Astrocyte (in vitro differentiated cells and primary cell): ENCODE measurements around the gene RELN. TPM values are rescaled to one million over a fixed set of nuclear protein-coding genes. Genes with fewer than 3 reads are reported as not detected.

Experiments used
- DNase-seq: peaks from one replicate; pipeline ENCODE4 v3.0.0-alpha.2; 2010; ENCODE audit warnings: low read depth
- FAIRE-seq: peaks from 2 replicates; lab custom pipeline; 2011; peaks lifted over from hg19 to GRCh38; lab: Jason Lieb, UNC
- H2AFZ ChIP-seq: 2 replicates; pipeline ENCODE4 v1.6.0; 2012; ENCODE audit warnings: low read depth, low read length, inconsistent platforms
- H3K27ac ChIP-seq: 2 replicates; pipeline ENCODE4 v1.5.1; 2011; ENCODE audit warnings: low read depth, low read length, inconsistent platforms
- H3K27me3 ChIP-seq: 2 replicates; pipeline ENCODE4 v1.6.0; 2011; ENCODE audit warnings: low read length, inconsistent platforms; ENCODE audit not compliant: insufficient read depth
- H3K36me3 ChIP-seq: 2 replicates; pipeline ENCODE4 v1.5.1; 2011; ENCODE audit warnings: low read length, inconsistent platforms; ENCODE audit not compliant: insufficient read depth
- H3K4me1 ChIP-seq: 2 replicates; pipeline ENCODE4 v1.5.1; 2011; ENCODE audit warnings: low read length, inconsistent platforms; ENCODE audit not compliant: insufficient read depth
- H3K4me2 ChIP-seq: 2 replicates; pipeline ENCODE4 v1.6.0; 2012; ENCODE audit warnings: low read length, inconsistent platforms
- H3K4me3 ChIP-seq: 2 replicates; pipeline ENCODE4 v1.5.1; 2011; ENCODE audit warnings: low read depth, mild to moderate bottlenecking, low read length, inconsistent platforms; ENCODE audit not compliant: insufficient read depth
- H3K79me2 ChIP-seq: 2 replicates; pipeline ENCODE4 v1.6.0; 2012; ENCODE audit warnings: mild to moderate bottlenecking, low read length, inconsistent platforms; ENCODE audit not compliant: insufficient read depth
- H3K9ac ChIP-seq: 2 replicates; pipeline ENCODE4 v1.6.0; 2012; ENCODE audit warnings: mild to moderate bottlenecking, low read length, inconsistent platforms
- H3K9me3 ChIP-seq: 2 replicates; pipeline ENCODE4 v1.5.1; 2012; ENCODE audit warnings: low read depth, mild to moderate bottlenecking, low read length, inconsistent platforms; ENCODE audit not compliant: insufficient read depth
- H4K20me1 ChIP-seq: 2 replicates; pipeline ENCODE4 v1.6.0; 2012; ENCODE audit warnings: low read length, inconsistent platforms; ENCODE audit not compliant: insufficient read depth
- H3K27ac Mint-ChIP-seq: one replicate; pipeline ENCODE4 v1.8.0; 2021; ENCODE audit warnings: mild to moderate bottlenecking, mixed read lengths; ENCODE audit not compliant: unreplicated experiment
- H3K27me3 Mint-ChIP-seq: one replicate; pipeline ENCODE4 v1.8.0; 2021; ENCODE audit warnings: low read depth, mixed read lengths; ENCODE audit not compliant: unreplicated experiment
- H3K36me3 Mint-ChIP-seq: one replicate; pipeline ENCODE4 v1.8.0; 2021; ENCODE audit warnings: low read depth, mixed read lengths; ENCODE audit not compliant: unreplicated experiment
- H3K4me1 Mint-ChIP-seq: one replicate; pipeline ENCODE4 v1.8.0; 2021; ENCODE audit warnings: low read depth, mixed read lengths; ENCODE audit not compliant: unreplicated experiment
- H3K4me3 Mint-ChIP-seq: one replicate; pipeline ENCODE4 v1.8.0; 2021; ENCODE audit warnings: mild to moderate bottlenecking, moderate library complexity, mixed read lengths; ENCODE audit not compliant: unreplicated experiment
- H3K9me3 Mint-ChIP-seq: one replicate; pipeline ENCODE4 v1.8.0; 2021; ENCODE audit warnings: mild to moderate bottlenecking, mixed read lengths; ENCODE audit not compliant: unreplicated experiment
- EZH2 ChIP-seq: IDR thresholded peaks from 2 replicates; pipeline ENCODE4 v1.6.1; 2012; ENCODE audit warnings: mild to moderate bottlenecking, low read length, inconsistent platforms; ENCODE audit not compliant: insufficient read depth
- total RNA-seq: library from RNA; stranded (reverse); gene quantifications from 2 replicates; pipeline ENCODE4 v1.2.1, GENCODE V29; 2021
- TF ChIP-seq, protein P1 (sequence below): IDR thresholded peaks from 2 replicates; pipeline ENCODE4 v1.5.1; 2011; ENCODE audit warnings: low read depth, mild to moderate bottlenecking, inconsistent platforms, low read length, moderate library complexity; ENCODE audit not compliant: insufficient read depth

RELN gene
- total RNA-seq, 1 donor from 2014 or later = 0.98 TPM

DNA sequence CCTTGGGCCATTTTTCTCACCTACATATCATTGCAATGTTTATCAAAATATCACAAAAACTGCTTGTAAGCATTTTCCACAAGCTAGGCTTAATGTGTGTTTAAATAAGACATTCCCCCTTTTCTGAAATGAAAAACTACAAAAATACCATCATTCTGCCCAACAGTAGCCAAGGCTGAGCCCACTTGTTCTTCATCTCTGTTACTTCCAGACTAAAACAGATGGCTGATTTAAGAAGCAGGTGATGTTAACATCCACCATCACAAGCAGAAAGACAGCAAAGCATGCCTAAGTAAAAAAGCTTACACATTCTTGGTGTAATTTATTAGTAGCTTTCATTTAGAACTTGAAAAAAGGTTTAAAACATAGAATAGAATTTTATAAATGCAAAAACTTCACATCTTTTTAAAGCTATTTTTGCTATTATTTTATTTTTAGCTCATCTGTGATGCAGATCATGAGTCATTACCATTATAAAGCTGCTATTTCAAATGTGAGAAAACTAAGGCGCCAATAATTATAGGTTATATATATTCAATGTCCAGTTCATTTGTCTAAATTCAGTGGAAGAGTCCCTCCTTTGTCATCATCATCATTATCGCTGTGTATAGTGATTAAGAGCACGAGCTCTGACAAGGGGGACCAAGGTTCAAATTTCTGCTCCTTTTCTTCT, 109.4 kb downstream of the RELN start:
- H3K27ac ChIP-seq = no peak overlapping the region
- H3K36me3 Mint-ChIP-seq = no peaks in the 10 kb centered on the region
- no peak overlapping the region for H3K27ac Mint-ChIP-seq
- H2AFZ ChIP-seq = no peak overlapping the region
- H3K4me1 Mint-ChIP-seq = no peaks in the 10 kb centered on the region
- no peak overlapping the region for H3K4me2 ChIP-seq
- H4K20me1 ChIP-seq = no peaks in the 10 kb centered on the region
- no peak overlapping the region for H3K4me3 ChIP-seq
- peaks cover 6% of the 10 kb centered on the region for H3K27me3 Mint-ChIP-seq
- FAIRE-seq = no peak
- no peaks in the 10 kb centered on the region for H3K79me2 ChIP-seq
- no peaks in the 10 kb centered on the region for H3K9me3 ChIP-seq
- H3K4me1 ChIP-seq = no peaks in the 10 kb centered on the region
- no peak overlapping the region for H3K4me3 Mint-ChIP-seq
- H3K9ac ChIP-seq = no peak overlapping the region
- TF ChIP-seq, protein P1, sequence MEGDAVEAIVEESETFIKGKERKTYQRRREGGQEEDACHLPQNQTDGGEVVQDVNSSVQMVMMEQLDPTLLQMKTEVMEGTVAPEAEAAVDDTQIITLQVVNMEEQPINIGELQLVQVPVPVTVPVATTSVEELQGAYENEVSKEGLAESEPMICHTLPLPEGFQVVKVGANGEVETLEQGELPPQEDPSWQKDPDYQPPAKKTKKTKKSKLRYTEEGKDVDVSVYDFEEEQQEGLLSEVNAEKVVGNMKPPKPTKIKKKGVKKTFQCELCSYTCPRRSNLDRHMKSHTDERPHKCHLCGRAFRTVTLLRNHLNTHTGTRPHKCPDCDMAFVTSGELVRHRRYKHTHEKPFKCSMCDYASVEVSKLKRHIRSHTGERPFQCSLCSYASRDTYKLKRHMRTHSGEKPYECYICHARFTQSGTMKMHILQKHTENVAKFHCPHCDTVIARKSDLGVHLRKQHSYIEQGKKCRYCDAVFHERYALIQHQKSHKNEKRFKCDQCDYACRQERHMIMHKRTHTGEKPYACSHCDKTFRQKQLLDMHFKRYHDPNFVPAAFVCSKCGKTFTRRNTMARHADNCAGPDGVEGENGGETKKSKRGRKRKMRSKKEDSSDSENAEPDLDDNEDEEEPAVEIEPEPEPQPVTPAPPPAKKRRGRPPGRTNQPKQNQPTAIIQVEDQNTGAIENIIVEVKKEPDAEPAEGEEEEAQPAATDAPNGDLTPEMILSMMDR = no peak
- TF ChIP-seq EZH2 = no peak
- peaks cover 2% of the 10 kb centered on the region for H3K27me3 ChIP-seq
- no peaks in the 10 kb centered on the region for H3K36me3 ChIP-seq
- no peak for DNase-seq
- no peaks in the 10 kb centered on the region for H3K9me3 Mint-ChIP-seq

- Histone ChIP-seq H4K20me1 (no peaks in the 10 kb centered on the region), H3K27me3 (peaks cover 2% of the 10 kb centered on the region), H3K79me2 (no peaks in the 10 kb centered on the region), H3K4me3 (no peak overlapping the region), H3K36me3 (no peaks in the 10 kb centered on the region), H3K27ac (no peak overlapping the region), H3K4me2 (no peak overlapping the region), H2AFZ (no peak overlapping the region), H3K9ac (no peak overlapping the region), H3K9me3 (no peaks in the 10 kb centered on the region), H3K4me1 (no peaks in the 10 kb centered on the region)
- no peaks in the 10 kb centered on the region for H3K36me3 Mint-ChIP-seq
- no peaks in the 10 kb centered on the region for H3K9me3 Mint-ChIP-seq
- DNase-seq = no peak
- H3K27ac Mint-ChIP-seq = no peak overlapping the region
- peaks cover 6% of the 10 kb centered on the region for H3K27me3 Mint-ChIP-seq
- no peak overlapping the region for H3K4me3 Mint-ChIP-seq
- no peak for TF ChIP-seq EZH2
- TF ChIP-seq, protein P1 = no peak
- H3K4me1 Mint-ChIP-seq = no peaks in the 10 kb centered on the region
- no peak for FAIRE-seq
Measured at GRCh38 chr7:103879411-103879810, 110.0 kb downstream of the RELN start.

DNA sequence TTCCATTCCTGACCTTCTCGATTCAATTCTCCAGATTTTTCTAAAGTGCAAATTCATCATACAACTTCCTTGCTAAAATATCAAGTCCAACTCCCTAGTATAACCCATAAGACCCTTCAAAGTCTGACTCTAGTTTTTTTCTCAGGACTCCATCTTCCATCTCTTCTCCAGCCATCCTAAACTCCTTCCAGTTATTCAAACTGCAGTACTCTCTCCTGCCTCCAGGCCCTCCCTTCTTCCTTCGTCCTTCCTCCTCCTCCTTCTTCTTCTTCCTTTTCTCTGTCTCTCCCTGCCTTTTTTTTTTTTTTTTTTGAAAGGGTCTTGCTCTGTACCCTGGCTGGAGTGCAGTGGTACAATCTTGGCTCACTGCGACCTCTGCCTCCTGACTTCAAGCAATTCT, 111.9 kb downstream of the RELN start:
- no peak for FAIRE-seq
- H3K27me3 Mint-ChIP-seq = peaks cover 6% of the 10 kb centered on the region

More for the DNA sequence above, 111.9 kb downstream of the RELN start:
- H3K36me3 ChIP-seq = no peaks in the 10 kb centered on the region
- no peaks in the 10 kb centered on the region for H3K4me1 ChIP-seq
- peaks cover 2% of the 10 kb centered on the region for H3K27me3 ChIP-seq
- Mint-ChIP-seq H3K9me3 (peaks cover 2% of the 10 kb centered on the region), H3K4me3 (no peak overlapping the region), H3K4me1 (no peaks in the 10 kb centered on the region), H3K27ac (no peak overlapping the region), H3K36me3 (no peaks in the 10 kb centered on the region)
- no peak overlapping the region for H3K4me3 ChIP-seq
- H3K4me2 ChIP-seq = no peak overlapping the region
- H3K9me3 ChIP-seq = no peaks in the 10 kb centered on the region
- H3K79me2 ChIP-seq = no peaks in the 10 kb centered on the region
- H3K9ac ChIP-seq = no peak overlapping the region
- no peak for DNase-seq
- no peak overlapping the region for H3K27ac ChIP-seq
- no peak for TF ChIP-seq EZH2
- TF ChIP-seq, protein P1 = no peak
- no peak overlapping the region for H2AFZ ChIP-seq
- H4K20me1 ChIP-seq = no peaks in the 10 kb centered on the region
